Thyroid gland (tissue), 4 donors: ENCODE results near the gene CPE. TPM values are rescaled to one million over a fixed set of nuclear protein-coding genes. Genes with fewer than 3 reads are reported as not detected.

ENCODE experiments used
- DNase-seq, 2 donors: peaks; one replicate each; pipeline ENCODE4 v3.0.0-alpha.2; 2019
- H3K27ac ChIP-seq, 3 donors: fragments of 200-600 bp; sonication (generic); 1 replicate in 2 of 3; 2 replicates in 1 of 3; pipeline ENCODE4 v1.5.1; 2016 to 2019; ENCODE audit warnings: mild to moderate bottlenecking in 1 of 3, moderate library complexity in 1 of 3
- H3K27me3 ChIP-seq: fragments of 200-600 bp; sonication (generic); one replicate; pipeline ENCODE4 v1.5.1; 2019
- H3K36me3 ChIP-seq, 2 donors: fragments of 200-600 bp; sonication (generic); one replicate each; pipeline ENCODE4 v1.5.1; 2016 to 2019
- H3K4me1 ChIP-seq, 2 donors: fragments of 200-600 bp; sonication (generic); one replicate each; pipeline ENCODE4 v1.5.1; 2017 to 2019
- H3K4me3 ChIP-seq, 3 donors: fragments of 200-600 bp; sonication (generic); replicated peaks in 1 of 3; 1 replicate in 2 of 3; 2 replicates in 1 of 3; pipeline ENCODE4 v1.5.1; 2016; ENCODE audit warnings: mild to moderate bottlenecking in 1 of 3
- H3K9me3 ChIP-seq: fragments of 200-600 bp; sonication (generic); one replicate; pipeline ENCODE4 v1.5.1; 2017
- POLR2A ChIP-seq, 2 donors: fragments of 450-650 bp; IDR thresholded peaks; one replicate each; pipeline ENCODE4 v1.6.1; 2017; ENCODE audit warnings: antibody characterized with exemption in 2 of 2, mild to moderate bottlenecking in 2 of 2, moderate library complexity in 1 of 2
- WGBS, 2 donors: methylation state at CpG; one replicate each; pipeline ENCODE4 v1.1.5; 2017; 5-methylcytosine and 5-hydroxymethylcytosine counted together
- intact Hi-C: fragments of 100-400 bp; cut with DNase I; formaldehyde crosslinking; loops from one replicate; pipeline ENCODE4 v1.15.1; 2023
- total RNA-seq, 4 donors: library from RNA; depleted of rRNA; stranded (reverse); fragments of >200 nt; gene quantifications; one replicate each; pipeline ENCODE4 v1.2.3, GENCODE V29; 2016
- TF ChIP-seq, protein P1 (sequence below), 6 experiments: fragments of 200-600 bp in 3 of 6; fragments of 450-650 bp in 3 of 6; sonication (generic) in 3 of 6; IDR thresholded peaks; one replicate each; pipeline ENCODE4 v1.5.1; 2016 to 2019; ENCODE audit warnings: antibody characterized with exemption in 6 of 6, mild to moderate bottlenecking in 2 of 6, inconsistent platforms in 1 of 6, moderate library complexity in 1 of 6

The CPE gene
- total RNA-seq, 4 donors from 2014 or later = 159 to 334 (median 309) TPM

DNA sequence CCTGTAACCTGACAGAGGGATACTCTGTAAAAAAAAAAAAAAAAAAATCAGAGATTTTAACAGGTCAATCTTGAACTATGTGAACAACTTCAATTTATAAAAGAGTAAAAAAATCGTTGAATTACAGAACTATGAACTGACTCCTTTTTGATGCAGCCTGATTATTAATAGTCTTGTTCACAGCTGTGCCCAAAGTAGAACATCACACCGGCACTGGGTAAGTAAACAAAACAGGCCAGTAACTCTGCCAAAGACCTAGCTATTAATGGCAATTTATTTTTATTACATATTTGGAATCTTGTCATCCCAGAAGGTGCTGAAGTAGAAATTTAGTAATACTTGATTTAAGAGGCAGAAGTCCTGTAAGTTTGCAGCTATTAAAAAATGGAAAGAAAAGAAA is 31.4 kb downstream of the CPE start:
- no peak for DNase-seq
- WGBS, 2 donors = 81 to 84% methylated on average over 2 of the region's 2 CpGs
- Histone ChIP-seq H3K27me3 (no peaks in the 10 kb centered on the region), H3K4me1 (peaks cover 0 to 4% of the 10 kb centered on the region in 2 donors), H3K27ac (no peak overlapping the region), H3K36me3 (no peaks in the 10 kb centered on the region), H3K9me3 (no peaks in the 10 kb centered on the region), H3K4me3 (no peak overlapping the region)
- intact Hi-C loops = no loop called here
- TF ChIP-seq, protein P1, sequence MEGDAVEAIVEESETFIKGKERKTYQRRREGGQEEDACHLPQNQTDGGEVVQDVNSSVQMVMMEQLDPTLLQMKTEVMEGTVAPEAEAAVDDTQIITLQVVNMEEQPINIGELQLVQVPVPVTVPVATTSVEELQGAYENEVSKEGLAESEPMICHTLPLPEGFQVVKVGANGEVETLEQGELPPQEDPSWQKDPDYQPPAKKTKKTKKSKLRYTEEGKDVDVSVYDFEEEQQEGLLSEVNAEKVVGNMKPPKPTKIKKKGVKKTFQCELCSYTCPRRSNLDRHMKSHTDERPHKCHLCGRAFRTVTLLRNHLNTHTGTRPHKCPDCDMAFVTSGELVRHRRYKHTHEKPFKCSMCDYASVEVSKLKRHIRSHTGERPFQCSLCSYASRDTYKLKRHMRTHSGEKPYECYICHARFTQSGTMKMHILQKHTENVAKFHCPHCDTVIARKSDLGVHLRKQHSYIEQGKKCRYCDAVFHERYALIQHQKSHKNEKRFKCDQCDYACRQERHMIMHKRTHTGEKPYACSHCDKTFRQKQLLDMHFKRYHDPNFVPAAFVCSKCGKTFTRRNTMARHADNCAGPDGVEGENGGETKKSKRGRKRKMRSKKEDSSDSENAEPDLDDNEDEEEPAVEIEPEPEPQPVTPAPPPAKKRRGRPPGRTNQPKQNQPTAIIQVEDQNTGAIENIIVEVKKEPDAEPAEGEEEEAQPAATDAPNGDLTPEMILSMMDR (IDR thresholded peaks at IDR 0.05) = no peak
- TF ChIP-seq POLR2A (IDR thresholded peaks at IDR 0.05) = no peak

DNA sequence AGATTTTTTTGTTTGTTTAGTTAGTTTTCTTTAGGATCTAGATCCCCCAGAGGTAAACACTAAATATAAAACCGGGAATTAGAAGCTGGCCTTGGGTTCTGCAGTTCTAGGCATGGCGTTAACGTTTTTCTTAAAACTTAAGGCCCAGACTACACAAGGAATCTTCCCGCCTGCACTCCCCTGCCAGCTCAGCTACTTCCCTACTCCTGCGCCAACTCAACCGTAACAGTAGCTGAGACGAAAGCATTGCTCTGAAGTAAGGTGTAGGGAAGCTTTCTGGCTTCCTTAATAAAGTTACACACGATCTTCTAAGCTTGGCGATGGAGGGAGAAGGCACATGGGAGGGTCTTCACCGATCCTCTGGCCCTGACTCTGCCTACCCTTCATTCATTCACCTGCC is 37.1 kb downstream of the CPE start:
- Histone ChIP-seq H3K4me3 (no peak overlapping the region), H3K27ac (peak overlapping the region in 2 of 3 donors; percentile 44 to 63), H3K27me3 (no peaks in the 10 kb centered on the region), H3K36me3 (no peaks in the 10 kb centered on the region), H3K4me1 (peaks cover 12 to 18% of the 10 kb centered on the region in 2 donors), H3K9me3 (no peaks in the 10 kb centered on the region)
- peak; percentile 81 to 84 for DNase-seq
- 36 to 44% methylated on average over 10 of the region's 10 CpGs for WGBS, 2 donors
- intact Hi-C loops = no loop called here
- TF ChIP-seq POLR2A (IDR thresholded peaks at IDR 0.05) = peak in 1 of 2 donors; percentile 15
- TF ChIP-seq, protein P1 (IDR thresholded peaks at IDR 0.05) = no peak

DNA sequence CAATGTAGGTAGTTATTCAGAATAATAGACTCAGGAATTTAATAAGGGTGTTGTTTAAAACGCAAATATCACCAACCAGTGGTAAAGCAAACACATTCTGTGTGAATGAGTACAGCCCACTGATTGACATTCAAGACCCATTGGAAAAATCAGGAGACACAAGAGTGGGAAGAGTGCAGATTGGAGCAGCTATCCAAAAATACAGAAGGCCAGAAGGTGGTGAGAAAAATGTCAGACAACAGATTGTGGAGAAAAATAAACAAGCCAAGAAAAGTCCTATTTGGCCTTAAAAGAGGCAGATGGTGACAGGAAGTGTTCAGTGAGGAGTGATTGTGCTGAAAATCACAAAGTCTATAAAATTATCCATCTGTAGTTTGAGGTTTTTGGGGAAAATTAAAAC is 39.3 kb downstream of the CPE start:
- Histone ChIP-seq H3K9me3 (no peaks in the 10 kb centered on the region), H3K36me3 (no peaks in the 10 kb centered on the region), H3K27me3 (no peaks in the 10 kb centered on the region), H3K27ac (no peak overlapping the region), H3K4me1 (peaks cover 12 to 20% of the 10 kb centered on the region in 2 donors), H3K4me3 (no peak overlapping the region)
- no peak for TF ChIP-seq POLR2A (IDR thresholded peaks at IDR 0.05)
- TF ChIP-seq, protein P1 (IDR thresholded peaks at IDR 0.05) = no peak
- DNase-seq = no peak
- intact Hi-C loops = no loop called here
- WGBS, 2 donors = 73 to 80% methylated on average over 1 of the region's 1 CpG

DNA sequence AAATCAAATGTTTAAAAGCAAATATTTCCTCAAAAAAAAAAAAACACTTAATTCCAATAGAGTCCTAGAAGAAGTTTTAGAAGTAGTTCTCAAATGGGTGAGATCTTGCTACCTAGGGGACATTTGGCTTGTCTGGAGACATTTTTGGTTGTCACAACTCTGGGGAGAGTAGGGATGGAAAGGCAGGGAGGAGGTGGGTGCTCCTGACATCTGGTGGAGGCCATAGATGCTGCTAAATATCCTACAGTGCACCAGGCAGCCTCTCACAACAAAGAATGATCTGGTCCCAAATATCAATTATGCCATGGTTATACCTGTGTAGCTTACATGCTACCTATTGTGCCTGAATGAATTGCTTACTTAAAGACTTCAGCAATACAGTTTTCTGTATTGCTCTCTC is 46.8 kb downstream of the CPE start:
- H3K9me3 ChIP-seq = no peaks in the 10 kb centered on the region
- no peak overlapping the region for H3K4me3 ChIP-seq
- DNase-seq = no peak
- no peaks in the 10 kb centered on the region for H3K36me3 ChIP-seq
- H3K4me1 ChIP-seq = peaks cover 0 to 5% of the 10 kb centered on the region in 2 donors
- TF ChIP-seq POLR2A (IDR thresholded peaks at IDR 0.05) = no peak
- TF ChIP-seq, protein P1 (IDR thresholded peaks at IDR 0.05) = no peak
- H3K27me3 ChIP-seq = no peaks in the 10 kb centered on the region
- intact Hi-C loops = no loop called here
- H3K27ac ChIP-seq = no peak overlapping the region

DNA sequence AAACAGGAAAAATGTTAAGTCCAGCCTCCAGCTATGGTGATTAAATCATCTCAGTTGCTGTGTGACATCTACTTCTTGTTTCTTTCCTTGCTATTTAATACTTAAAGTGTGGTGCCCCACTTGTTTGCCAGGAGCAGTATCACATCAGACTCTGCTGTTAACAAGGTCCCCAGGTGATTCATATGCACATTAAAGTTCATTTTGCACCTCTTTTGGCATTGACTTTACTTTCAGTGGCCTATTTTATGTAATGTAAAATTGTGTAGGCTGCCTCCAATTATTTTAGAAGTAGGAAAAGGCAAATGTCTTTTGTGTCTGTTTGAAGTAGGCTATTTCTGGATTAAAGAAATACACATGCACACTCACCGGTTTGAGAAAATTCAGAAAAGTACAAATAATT is 47.5 kb downstream of the CPE start:
- WGBS, 2 donors = 76 to 92% methylated on average over 1 of the region's 1 CpG

More for the DNA sequence above, 47.5 kb downstream of the CPE start:
- TF ChIP-seq, protein P1 (IDR thresholded peaks at IDR 0.05) = no peak
- TF ChIP-seq POLR2A (IDR thresholded peaks at IDR 0.05) = no peak
- Histone ChIP-seq H3K27me3 (no peaks in the 10 kb centered on the region), H3K36me3 (no peaks in the 10 kb centered on the region), H3K4me1 (peaks cover 0 to 5% of the 10 kb centered on the region in 2 donors), H3K4me3 (no peak overlapping the region), H3K27ac (no peak overlapping the region), H3K9me3 (no peaks in the 10 kb centered on the region)
- intact Hi-C loops = no loop called here
- DNase-seq = no peak
